Activated T-helper 2 cell treated with anti-CD3 and anti-CD28 coated beads, Interferon-gamma antibody, Interleukin-2, Interleukin-4, amounts not matched to agents 10 μg/mL and 5 μg/mL and 100 μg/mL, durations not matched to agents 14 hours and 24 hours and 36 hours (primary cell): ENCODE data around the gene WDR41. TPM values are rescaled to one million over a fixed set of nuclear protein-coding genes. Genes with fewer than 3 reads are reported as not detected.

Experiments used
- DNase-seq: peaks from one replicate; pipeline ENCODE4 v3.0.0; 2021; ENCODE audit warnings: low spot score
- H3K27ac Mint-ChIP-seq: one replicate; pipeline ENCODE4 v1.8.0; 2021; ENCODE audit warnings: mixed read lengths
- H3K27me3 Mint-ChIP-seq: one replicate; pipeline ENCODE4 v1.8.0; 2021; ENCODE audit warnings: low read depth, mixed read lengths
- H3K36me3 Mint-ChIP-seq: one replicate; pipeline ENCODE4 v1.8.0; 2021; ENCODE audit warnings: low read depth, mixed read lengths
- H3K4me1 Mint-ChIP-seq: one replicate; pipeline ENCODE4 v1.8.0; 2021; ENCODE audit warnings: low read depth, mixed read lengths
- H3K4me3 Mint-ChIP-seq: one replicate; pipeline ENCODE4 v1.8.0; 2021; ENCODE audit warnings: low read depth, mild to moderate bottlenecking, moderate library complexity, mixed read lengths
- H3K9me3 Mint-ChIP-seq: one replicate; pipeline ENCODE4 v1.8.0; 2021; ENCODE audit warnings: mixed read lengths
- intact Hi-C: fragments of 100-400 bp; cut with micrococcal nuclease; formaldehyde crosslinking; loops from one replicate; pipeline ENCODE4 v1.15.1; 2023
- total RNA-seq: library from RNA; stranded (reverse); gene quantifications from 2 replicates; pipeline ENCODE4 v1.2.3, GENCODE V29; 2022

Gene WDR41
- total RNA-seq, 1 donor from 2014 or later: 54.6 TPM

GRCh38 chr5:77437194-77437593, 54.9 kb downstream of the WDR41 start:
- H3K36me3 Mint-ChIP-seq: peaks cover 49% of the 10 kb centered on the region
- no peak overlapping the region for H3K4me3 Mint-ChIP-seq
- H3K27ac Mint-ChIP-seq: no peak overlapping the region
- H3K4me1 Mint-ChIP-seq: peaks cover 2% of the 10 kb centered on the region
- H3K27me3 Mint-ChIP-seq: no peaks in the 10 kb centered on the region
- no peak for DNase-seq
- intact Hi-C loops: loop anchor here (10.0 kb wide), 1 partner anchor 292 kb away; no protein-coding TSS in a partner anchor
- no peaks in the 10 kb centered on the region for H3K9me3 Mint-ChIP-seq

GRCh38 chr5:77431719-77432118, 60.4 kb downstream of the WDR41 start:
- Mint-ChIP-seq H3K4me3 (no peak overlapping the region), H3K27ac (no peak overlapping the region), H3K9me3 (no peaks in the 10 kb centered on the region), H3K36me3 (peaks cover 60% of the 10 kb centered on the region), H3K4me1 (peaks cover 14% of the 10 kb centered on the region), H3K27me3 (no peaks in the 10 kb centered on the region)
- intact Hi-C loops: loop anchor here (5.0 to 10.0 kb wide), 2 partner anchors 54 to 287 kb away; no protein-coding TSS in a partner anchor
- no peak for DNase-seq

DNA sequence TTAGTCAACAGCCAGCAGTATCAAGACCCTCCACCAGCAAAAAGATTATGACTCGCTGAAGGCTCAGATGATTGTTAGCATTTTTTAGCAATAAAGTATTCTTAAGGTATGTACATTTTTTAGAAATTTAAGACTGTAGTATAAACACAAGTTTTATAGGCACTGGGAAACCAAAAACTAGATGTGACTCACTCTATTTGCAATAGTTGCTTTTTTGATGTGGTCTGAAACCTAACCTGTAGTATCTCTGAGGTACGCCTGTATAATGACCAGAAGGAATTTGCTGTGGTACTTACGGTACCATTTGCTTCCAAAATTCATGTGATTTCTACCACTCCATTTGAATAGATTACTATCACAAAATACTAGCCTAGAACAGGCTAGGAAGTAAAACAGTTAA, 60.8 kb downstream of the WDR41 start:
- Mint-ChIP-seq H3K4me1 (peaks cover 14% of the 10 kb centered on the region), H3K9me3 (no peaks in the 10 kb centered on the region), H3K27ac (no peak overlapping the region), H3K27me3 (no peaks in the 10 kb centered on the region), H3K36me3 (peaks cover 57% of the 10 kb centered on the region), H3K4me3 (no peak overlapping the region)
- no peak for DNase-seq
- intact Hi-C loops: loop anchor here (5.0 to 10.0 kb wide), 2 partner anchors 54 to 286 kb away; no protein-coding TSS in a partner anchor

GRCh38 chr5:77430726-77431125, 61.4 kb downstream of the WDR41 start:
- Mint-ChIP-seq H3K9me3 (no peaks in the 10 kb centered on the region), H3K27ac (no peak overlapping the region), H3K4me3 (no peak overlapping the region), H3K27me3 (no peaks in the 10 kb centered on the region), H3K4me1 (peaks cover 14% of the 10 kb centered on the region), H3K36me3 (peaks cover 55% of the 10 kb centered on the region)
- no peak for DNase-seq
- intact Hi-C loops: loop anchor here (5.0 to 10.0 kb wide), 2 partner anchors 53 to 286 kb away; no protein-coding TSS in a partner anchor

DNA sequence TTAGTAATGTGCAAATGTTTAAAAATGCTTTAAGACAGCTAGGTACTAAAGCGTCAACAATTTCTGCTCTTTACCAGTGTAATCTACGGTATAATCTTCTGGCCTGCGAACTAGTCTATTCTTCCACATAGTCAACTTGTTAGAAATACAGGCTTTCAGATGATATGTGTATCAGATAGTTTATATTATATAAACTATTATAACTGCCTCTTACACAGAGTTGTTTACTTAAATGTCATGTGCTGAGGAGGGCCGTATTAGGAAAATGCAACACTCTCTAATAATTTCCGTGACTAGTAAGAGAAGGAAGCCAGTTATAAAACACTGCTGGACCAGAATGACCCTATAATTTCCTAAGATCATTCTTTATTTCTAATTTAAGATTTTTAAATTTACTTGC, 63.6 kb downstream of the WDR41 start:
- Mint-ChIP-seq H3K27me3 (no peaks in the 10 kb centered on the region), H3K36me3 (peaks cover 43% of the 10 kb centered on the region), H3K27ac (no peak overlapping the region), H3K9me3 (no peaks in the 10 kb centered on the region), H3K4me3 (no peak overlapping the region), H3K4me1 (peaks cover 20% of the 10 kb centered on the region)
- intact Hi-C loops: no loop called here
- no peak for DNase-seq

- no peak overlapping the region for H3K27ac Mint-ChIP-seq
- H3K9me3 Mint-ChIP-seq: peaks cover 4% of the 10 kb centered on the region
- H3K4me3 Mint-ChIP-seq: no peak overlapping the region
- no peaks in the 10 kb centered on the region for H3K27me3 Mint-ChIP-seq
- intact Hi-C loops: no loop called here
- H3K36me3 Mint-ChIP-seq: peaks cover 44% of the 10 kb centered on the region
- no peak for DNase-seq
- H3K4me1 Mint-ChIP-seq: peaks cover 20% of the 10 kb centered on the region
These were observed 64.1 kb downstream of the WDR41 start for GRCh38 chr5:77427998-77428397.

DNA sequence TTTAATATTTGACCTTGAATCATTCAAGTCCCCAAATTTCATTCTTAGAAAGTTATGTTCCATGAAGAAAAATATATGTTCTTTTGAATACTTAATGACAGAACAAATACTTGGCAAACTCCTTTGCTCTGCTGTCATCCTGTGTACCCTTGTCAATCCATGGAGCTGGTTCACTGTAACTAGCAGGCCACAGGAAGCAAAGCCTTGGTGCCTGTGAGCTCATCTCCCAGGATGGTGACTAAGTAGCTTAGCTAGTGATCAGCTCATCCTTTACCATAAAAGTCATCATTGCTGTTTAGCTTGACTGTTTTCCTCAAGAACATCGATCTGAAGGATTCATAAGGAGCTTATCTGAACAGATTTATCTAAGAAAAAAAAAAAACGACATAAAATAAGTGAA, 65.4 kb downstream of the WDR41 start:
- Mint-ChIP-seq H3K4me1 (peaks cover 20% of the 10 kb centered on the region), H3K27me3 (no peaks in the 10 kb centered on the region)

DNA sequence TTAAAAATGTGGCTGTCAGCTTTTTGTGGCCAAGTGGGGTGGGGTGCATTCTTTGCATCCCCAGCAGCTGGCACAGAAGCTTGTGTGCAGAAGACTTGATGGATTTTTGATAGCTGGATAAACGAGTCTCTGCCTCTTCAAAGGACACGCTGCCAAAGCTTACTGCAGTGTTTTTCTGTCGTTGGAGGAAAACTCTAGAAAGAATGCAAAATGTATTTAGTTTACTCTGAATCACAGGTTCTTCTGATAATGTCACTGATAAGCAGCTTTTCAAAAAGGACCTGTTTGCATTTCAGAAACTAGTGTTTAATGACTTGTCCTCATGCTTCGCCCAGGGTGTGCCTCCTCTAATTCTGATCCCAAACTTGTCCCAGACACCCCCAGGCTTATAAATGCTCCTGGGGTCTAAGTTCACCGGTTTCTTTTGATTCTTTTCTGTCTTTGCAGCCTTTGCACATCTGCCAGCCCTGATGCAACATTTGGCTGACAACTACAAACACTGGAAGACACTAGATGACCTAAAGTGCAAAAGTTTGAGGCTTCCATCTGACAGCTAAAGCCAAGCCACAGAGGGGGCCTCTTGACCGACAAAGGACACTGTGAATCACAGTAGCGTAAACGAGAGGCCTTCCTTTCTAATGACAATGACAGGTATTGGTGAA, 66.0 kb downstream of the WDR41 start:
- intact Hi-C loops: no loop called here
- Mint-ChIP-seq H3K36me3 (peaks cover 28% of the 10 kb centered on the region), H3K9me3 (peaks cover 4% of the 10 kb centered on the region), H3K4me1 (peaks cover 15% of the 10 kb centered on the region), H3K27ac (no peak overlapping the region), H3K27me3 (no peaks in the 10 kb centered on the region), H3K4me3 (no peak overlapping the region)
- no peak for DNase-seq

More for the DNA sequence above, 65.4 kb downstream of the WDR41 start:
- intact Hi-C loops: no loop called here
- peaks cover 32% of the 10 kb centered on the region for H3K36me3 Mint-ChIP-seq
- DNase-seq: no peak
- peaks cover 4% of the 10 kb centered on the region for H3K9me3 Mint-ChIP-seq
- H3K27ac Mint-ChIP-seq: no peak overlapping the region
- H3K4me3 Mint-ChIP-seq: no peak overlapping the region

DNA sequence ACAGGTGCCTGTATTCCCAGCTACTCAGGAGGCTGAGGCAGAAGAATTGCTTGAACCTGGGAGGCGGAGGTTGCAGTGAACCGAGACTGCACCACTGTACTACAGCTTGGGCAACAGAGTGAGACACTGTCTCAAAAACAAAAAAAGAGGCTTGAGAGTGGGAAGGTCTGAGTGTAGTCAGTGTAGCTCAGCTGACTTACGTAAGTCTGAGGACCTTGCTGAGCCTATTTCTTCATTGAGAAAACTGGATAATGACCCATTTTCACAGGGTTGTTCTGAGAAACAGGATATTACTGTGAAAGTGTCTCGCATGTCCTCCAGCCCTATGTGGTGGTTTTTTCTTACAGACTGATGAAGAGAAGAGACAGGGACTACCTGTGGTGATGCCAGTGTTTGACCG, 66.7 kb downstream of the WDR41 start:
- Mint-ChIP-seq H3K27ac (no peak overlapping the region), H3K4me3 (no peak overlapping the region), H3K27me3 (no peaks in the 10 kb centered on the region), H3K4me1 (peaks cover 13% of the 10 kb centered on the region), H3K9me3 (peaks cover 4% of the 10 kb centered on the region), H3K36me3 (peaks cover 21% of the 10 kb centered on the region)
- DNase-seq: no peak
- intact Hi-C loops: no loop called here

- peaks cover 17% of the 10 kb centered on the region for H3K36me3 Mint-ChIP-seq
- H3K4me3 Mint-ChIP-seq: no peak overlapping the region
- intact Hi-C loops: no loop called here
- no peaks in the 10 kb centered on the region for H3K27me3 Mint-ChIP-seq
- H3K9me3 Mint-ChIP-seq: peaks cover 4% of the 10 kb centered on the region
- H3K4me1 Mint-ChIP-seq: peaks cover 13% of the 10 kb centered on the region
- H3K27ac Mint-ChIP-seq: no peak overlapping the region
- no peak for DNase-seq
These were observed 67.2 kb downstream of the WDR41 start for GRCh38 chr5:77424921-77425320.

DNA sequence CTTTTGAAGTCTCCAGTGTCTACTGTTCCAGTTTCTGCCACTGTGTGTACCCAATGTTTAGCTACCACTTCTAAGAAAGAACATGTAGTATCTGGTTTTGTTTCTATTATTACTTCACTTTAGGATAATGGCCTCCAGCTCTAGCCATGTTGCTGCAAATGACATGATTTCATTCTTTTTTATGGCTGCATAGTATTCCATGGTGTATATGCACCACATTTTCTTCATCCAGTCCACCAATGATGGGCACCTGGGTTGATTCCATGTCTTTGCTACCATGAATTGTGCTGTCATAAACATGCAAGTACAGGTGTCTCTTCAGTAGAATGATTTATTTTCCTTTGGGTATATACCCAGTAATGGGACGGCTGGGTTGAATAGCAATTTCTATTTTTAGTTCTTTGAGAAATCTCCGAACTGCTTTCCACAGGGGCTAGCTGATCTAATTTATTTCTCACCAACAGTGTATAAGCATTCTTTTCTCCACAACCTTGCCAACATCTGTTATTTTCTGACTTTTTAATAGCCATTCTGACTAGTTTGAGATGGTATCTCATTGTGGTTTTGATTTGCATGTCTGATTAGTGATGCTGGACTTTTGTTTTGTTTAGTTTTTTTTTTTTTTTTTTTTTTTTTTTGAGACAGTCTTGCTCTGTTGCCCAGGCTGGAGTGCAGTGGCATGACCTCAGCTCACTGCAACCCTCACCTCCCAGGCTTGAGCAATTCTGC, 68.9 kb downstream of the WDR41 start:
- Mint-ChIP-seq H3K36me3 (peaks cover 14% of the 10 kb centered on the region), H3K9me3 (peaks cover 4% of the 10 kb centered on the region), H3K27me3 (no peaks in the 10 kb centered on the region), H3K4me3 (no peak overlapping the region), H3K4me1 (peaks cover 9% of the 10 kb centered on the region), H3K27ac (no peak overlapping the region)
- DNase-seq: no peak
- intact Hi-C loops: no loop called here

GRCh38 chr5:77420940-77421339, 71.2 kb downstream of the WDR41 start:
- no peaks in the 10 kb centered on the region for H3K27me3 Mint-ChIP-seq
- peaks cover 10% of the 10 kb centered on the region for H3K36me3 Mint-ChIP-seq
- H3K4me3 Mint-ChIP-seq: no peak overlapping the region
- H3K9me3 Mint-ChIP-seq: peaks cover 4% of the 10 kb centered on the region
- intact Hi-C loops: no loop called here
- no peak overlapping the region for H3K27ac Mint-ChIP-seq
- DNase-seq: no peak
- peaks cover 8% of the 10 kb centered on the region for H3K4me1 Mint-ChIP-seq
